CMK (cell line): ENCODE data around the gene TSC2.
A peak's percentile ranks its signal among the peaks of the same experiment; 100 is the strongest.

Experiments used
- DNase-seq: peaks from one replicate; pipeline ENCODE4 v3.0.0-alpha.2; 2010; ENCODE audit warnings: low read depth

TSC2 gene

GRCh38 chr16:2047330-2048115 is at the start of gene TSC2, which contains the start of gene NTHL1:
TSC2 (plus strand) TSS chr16:2047985; CDS start chr16:2048616, 631 bp downstream.
NTHL1 (minus strand) TSS chr16:2047834; CDS start chr16:2047823, 11 bp downstream.
- DNase-seq: peak; percentile 84

- no peak for DNase-seq
Measured at GRCh38 chr16:1998360-1998835, 49.4 kb upstream of the TSC2 start.

DNA sequence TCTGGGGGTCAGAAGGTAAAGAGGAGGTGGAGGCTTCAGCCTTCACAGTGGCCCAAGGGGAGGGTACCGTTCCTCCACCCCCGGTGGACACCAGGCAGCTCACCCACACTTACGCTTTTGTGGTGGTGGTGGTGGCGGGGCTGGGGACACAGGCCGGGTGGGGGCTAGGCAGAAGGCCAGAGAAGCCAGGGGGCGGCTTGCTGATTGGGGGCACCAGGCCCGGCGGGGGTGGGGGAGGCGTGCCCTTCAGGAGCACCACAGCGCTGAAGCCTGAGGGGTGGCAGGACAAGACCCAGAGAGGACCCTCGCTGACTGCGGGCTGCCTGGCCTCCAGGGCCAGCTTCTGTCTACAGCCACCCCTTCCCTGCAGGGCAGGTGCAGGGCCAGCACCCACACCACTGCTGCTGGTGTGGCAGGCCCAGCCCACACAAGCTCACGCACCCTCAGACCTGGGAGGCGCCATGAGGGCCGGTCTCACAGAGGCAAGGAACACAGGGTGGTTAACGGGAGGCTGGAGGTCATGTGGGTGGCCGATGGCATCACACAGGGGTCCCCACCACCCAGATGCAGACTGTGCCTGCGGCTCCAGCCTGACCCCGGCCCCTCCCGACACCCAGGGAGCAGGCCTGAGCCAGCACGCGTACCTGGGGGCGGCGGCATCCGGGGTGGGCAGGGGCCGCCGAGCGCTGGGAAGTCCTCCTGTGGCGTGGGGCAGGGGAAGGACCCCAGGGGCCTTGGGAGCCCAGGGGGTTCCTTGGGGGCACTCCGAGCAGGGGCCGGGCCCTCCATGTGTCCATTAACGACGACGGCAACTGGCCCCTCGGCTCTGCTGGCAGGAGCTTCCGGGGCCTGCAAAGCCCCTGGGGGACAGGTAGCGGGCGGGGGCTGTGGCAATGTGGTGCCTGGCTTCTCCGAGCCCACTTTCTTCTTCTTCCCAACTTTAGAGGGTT is 48.7 kb upstream of the TSC2 start:
- DNase-seq: no peak

DNA sequence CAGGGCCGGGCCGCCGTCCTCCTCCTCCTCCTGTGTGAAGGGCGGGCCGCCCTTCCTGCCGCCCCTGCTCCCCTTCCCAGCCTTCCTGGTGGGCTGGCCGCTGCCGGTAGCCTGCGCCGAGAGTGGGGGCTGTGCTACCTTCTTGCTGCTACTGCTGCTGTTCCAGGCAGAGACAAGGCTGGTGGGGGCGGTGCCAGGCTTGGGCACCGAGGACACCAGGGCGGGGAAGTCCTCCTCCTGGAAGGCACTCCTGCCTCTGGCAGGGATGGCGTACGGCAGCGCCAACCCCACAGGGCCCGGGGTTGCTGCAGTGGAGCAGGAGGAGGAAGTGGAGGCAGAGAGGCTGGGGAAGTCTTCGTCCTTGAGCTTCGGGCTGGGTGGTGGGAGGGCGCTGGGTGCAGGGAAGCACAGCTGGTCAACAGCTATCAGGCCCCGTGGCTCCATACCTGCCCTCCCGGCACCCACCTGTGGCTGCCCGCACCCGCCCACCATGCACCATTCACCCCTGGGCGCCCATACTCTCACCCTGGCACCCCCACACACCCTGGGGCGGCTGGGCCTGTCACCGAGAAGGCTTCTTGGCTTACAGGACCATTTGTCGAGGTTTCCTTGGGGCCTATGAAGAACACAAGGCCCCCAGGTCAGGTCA is 47.8 kb upstream of the TSC2 start:
- DNase-seq: no peak

- no peak for DNase-seq
Measured at GRCh38 chr16:2001035-2001434, 46.8 kb upstream of the TSC2 start.

- no peak for DNase-seq
Measured at GRCh38 chr16:2001456-2002355, 46.1 kb upstream of the TSC2 start.

DNA sequence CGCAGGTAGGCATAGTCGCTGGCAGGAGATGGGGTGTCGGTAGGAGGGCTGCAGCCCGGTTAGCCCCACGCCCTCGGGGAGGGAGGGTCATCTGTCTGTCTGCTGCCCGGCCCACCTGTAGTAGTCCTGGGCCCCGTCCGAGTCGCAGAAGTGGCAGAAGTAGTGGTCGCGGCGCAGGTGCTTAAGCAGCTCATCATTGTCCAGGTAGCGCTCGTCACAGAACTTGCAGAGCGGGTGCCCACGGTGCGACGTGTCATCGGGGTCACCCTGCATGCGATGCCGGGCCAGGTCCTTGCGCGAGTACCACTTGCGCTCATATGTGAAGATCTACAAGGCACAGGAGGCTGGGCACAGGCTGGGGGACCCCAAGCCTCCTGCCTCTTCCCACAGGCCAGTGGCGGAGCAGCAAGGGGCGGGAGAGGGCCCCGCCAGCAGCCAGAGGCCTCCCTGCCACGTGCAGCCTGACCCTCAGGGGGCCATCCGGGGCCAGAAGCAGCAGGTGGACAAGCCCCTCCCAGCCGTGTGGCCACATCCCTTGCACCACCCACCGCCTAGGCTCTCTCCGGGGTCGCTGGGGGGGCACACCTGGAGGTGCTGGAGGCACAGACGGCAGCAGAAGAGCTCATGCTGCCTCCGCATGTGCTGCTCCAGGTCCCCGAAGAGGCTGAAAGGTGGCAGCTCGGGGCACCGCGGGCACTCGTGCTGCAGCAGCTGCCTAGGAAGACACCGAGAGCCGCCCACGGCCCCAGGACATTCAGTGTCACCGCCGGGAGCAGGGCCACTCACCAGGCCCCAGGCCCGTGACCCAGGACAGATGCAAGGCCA is 45.2 kb upstream of the TSC2 start:
- DNase-seq: no peak

DNA sequence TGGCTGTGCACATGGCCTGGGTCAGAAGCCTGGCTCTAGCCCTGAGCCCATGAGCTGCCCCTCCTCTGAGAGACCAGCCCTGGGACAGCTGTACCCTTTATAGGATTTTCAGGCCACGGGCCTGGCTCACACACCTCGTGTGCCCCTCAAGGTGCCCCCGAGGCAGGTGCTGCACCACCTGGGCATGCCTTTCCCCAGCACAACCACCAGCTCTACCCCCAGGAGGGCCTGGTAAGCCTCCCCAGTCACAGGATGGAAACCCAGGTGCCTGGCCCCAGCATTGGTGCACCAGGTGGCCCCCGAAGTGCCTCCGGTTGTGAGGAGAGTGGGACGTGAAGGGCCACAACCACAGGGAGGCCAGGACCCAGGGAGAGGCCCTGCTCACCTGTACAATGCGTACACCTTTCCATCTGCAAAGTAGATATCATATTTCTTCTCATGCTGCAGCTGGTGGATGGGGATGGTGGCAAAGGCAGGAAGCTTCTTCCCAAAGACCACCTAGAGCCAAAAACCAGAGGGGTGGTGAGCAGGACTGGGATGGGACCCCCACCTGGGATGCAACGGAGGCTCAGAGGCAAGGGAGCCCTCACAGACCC is 44.5 kb upstream of the TSC2 start:
- DNase-seq: no peak

- no peak for DNase-seq
Measured at GRCh38 chr16:2003827-2004641, 43.8 kb upstream of the TSC2 start.

DNA sequence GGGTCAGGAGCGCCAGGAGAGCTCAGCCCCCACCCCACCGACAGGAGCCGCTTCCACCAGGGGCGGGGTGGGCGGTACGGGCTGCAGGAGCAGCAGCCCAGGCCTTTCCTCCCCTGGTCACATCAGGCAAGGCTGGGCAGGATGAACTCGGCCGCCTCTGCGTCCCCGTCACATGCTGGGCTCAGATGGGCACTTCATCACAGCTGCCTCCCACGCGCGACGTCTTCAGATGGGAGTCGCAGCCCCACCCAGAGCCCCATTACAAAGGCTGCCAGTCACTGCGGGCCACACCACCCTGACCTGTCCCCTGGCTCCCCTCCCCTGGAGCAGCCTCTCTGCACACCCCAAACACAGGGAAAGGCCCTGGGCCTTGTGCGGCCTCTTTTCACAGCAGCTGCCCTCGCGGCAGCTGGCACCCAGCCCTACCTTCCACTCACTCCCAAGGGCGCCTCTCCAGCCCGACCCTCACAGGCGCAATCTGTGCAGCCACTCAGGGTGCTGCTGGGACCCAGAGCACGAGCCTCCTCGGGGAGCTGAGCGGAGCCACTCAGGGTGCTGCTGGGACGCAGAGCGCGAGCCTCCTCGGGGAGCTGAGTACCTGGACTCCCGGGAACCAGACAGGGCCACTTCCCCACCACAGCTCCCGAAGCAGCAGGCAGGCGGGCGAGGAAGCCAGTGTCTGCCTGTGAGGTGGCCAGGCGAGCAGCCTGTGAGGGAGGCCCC is 42.8 kb upstream of the TSC2 start:
- DNase-seq: no peak

- no peak for DNase-seq
Measured at GRCh38 chr16:2005646-2006045, 42.1 kb upstream of the TSC2 start.

GRCh38 chr16:2006317-2006716 is 41.5 kb upstream of the TSC2 start:
- no peak for DNase-seq

- no peak for DNase-seq
Measured at GRCh38 chr16:2007081-2007836, 40.5 kb upstream of the TSC2 start.

DNA sequence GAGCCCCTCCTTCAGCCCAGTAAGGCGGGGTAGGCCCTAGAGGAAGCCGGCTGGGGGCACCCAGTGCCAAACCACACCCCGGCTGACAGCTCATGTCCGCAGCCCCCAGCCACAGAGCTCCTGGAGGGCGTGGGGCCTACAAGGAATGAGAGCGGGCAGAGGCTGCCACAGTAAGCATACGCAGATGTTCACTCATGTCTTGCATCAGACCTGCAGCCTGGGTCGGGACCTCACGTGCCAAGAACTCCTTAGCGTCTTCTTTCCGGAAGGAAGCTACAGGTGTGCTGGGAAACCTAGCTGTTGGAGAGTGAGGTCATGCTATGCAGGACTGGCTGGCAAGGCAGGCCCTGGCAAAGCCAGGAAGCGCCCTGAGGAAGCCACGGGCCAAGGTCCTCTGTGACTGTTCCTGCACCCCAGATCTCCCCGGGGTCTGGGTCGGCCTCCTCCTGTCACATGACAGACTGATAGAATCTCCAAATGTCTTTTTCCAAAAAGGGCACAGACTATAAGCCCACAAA is 39.7 kb upstream of the TSC2 start:
- DNase-seq: no peak

- DNase-seq: no peak
Measured at GRCh38 chr16:2008631-2009163, 39.1 kb upstream of the TSC2 start.

DNA sequence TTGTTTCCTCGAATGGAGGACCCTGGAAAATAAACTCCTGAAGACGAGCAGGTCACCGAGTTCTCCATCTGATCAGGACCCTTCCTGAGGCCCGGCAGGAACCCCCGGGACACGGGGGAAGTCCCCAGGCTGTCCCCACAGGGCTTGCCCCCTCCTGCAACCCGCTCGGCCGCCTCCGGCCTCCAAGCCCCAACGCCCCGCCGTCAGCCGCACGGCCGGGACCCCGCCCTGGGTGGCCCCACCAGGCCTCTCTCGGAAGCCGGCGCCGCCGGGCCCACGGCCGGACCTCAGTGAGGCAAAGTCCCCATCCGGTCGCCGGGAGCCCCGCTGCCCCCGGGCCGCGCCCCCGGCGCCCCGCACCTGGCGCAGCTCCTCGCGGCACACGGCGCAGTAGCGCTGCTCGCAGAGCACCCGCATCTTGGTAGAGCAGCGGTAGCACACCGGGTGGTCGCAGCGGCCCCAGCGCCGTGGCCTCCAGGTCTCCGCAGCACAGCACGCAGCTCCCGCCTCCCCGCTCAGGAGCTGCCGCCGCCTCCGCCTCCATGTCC is 38.5 kb upstream of the TSC2 start:
- DNase-seq: no peak
